Mammary epithelial cell (primary cell): ENCODE results near the gene MCM9.

Experiments
- EZH2 ChIP-seq: IDR thresholded peaks from 2 replicates; pipeline ENCODE4 v1.6.1; 2012; ENCODE audit warnings: low read length, inconsistent platforms, borderline replicate concordance
- TF ChIP-seq, protein P1 (sequence below), 2 donors: IDR thresholded peaks in 1 of 2; conservative IDR thresholded peaks in 1 of 2; 2 replicates each; pipeline ENCODE4 v1.5.1; 2011 to 2012; ENCODE audit warnings: inconsistent platforms in 2 of 2, low read length in 2 of 2, mild to moderate bottlenecking in 2 of 2, control low read depth in 1 of 2, low read depth in 1 of 2; ENCODE audit not compliant: insufficient read depth in 1 of 2; ENCODE audit errors: extremely low read depth in 1 of 2

DNA sequence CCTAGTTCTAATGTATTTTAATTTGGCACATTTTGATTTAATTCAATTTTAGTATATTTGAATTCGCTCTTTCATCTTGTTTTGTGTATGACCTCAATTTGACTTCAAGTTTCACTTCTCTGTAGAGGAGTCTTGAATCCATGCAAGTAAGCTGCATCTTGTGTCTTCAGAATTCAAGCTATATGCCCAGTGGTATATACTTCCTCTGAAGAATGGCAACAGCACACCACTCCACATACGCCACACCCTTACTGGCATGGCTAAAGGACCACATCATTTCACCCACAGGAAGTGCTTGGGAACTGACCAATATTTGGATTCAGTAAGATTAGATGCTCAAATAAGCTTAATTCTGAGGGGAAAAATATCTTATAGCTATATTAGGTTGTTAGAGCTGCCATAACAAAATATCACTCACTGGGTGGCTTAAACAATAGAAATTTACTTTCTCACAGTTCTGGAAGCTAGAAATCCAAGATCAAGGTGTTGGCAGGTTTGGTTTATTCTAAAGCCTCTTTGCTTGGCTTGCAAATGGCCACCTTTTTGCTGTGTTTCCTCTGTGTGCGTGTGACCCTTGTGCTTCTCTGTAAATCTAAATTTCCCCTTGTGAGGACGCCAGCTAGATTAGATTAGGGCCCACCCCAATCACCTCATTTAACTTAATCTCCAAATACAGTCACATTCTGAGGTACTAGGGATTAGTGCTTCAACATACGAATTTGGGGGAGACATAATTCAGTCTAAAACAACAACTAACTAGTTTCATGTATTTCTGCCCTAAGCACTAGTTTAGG lies 43.8 kb downstream of the MCM9 start:
- TF ChIP-seq EZH2: no peak
- TF ChIP-seq, protein P1, sequence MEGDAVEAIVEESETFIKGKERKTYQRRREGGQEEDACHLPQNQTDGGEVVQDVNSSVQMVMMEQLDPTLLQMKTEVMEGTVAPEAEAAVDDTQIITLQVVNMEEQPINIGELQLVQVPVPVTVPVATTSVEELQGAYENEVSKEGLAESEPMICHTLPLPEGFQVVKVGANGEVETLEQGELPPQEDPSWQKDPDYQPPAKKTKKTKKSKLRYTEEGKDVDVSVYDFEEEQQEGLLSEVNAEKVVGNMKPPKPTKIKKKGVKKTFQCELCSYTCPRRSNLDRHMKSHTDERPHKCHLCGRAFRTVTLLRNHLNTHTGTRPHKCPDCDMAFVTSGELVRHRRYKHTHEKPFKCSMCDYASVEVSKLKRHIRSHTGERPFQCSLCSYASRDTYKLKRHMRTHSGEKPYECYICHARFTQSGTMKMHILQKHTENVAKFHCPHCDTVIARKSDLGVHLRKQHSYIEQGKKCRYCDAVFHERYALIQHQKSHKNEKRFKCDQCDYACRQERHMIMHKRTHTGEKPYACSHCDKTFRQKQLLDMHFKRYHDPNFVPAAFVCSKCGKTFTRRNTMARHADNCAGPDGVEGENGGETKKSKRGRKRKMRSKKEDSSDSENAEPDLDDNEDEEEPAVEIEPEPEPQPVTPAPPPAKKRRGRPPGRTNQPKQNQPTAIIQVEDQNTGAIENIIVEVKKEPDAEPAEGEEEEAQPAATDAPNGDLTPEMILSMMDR (conservative IDR thresholded peaks at IDR 0.05 in 1 of 2, IDR thresholded peaks at IDR 0.05 in 1 of 2; ENCODE audit: extremely low read depth in 1 of 2, insufficient read depth in 1 of 2, low read depth in 1 of 2, low read length in 2 of 2): no peak
